ENCODE results near the gene DAB1. TPM values are rescaled to one million over a fixed set of nuclear protein-coding genes. Genes with fewer than 3 reads are reported as not detected.

The DAB1 gene
- total and polyA plus RNA-seq, 12 donors: 0.04 to 2.1 (median 0.59) TPM; not detected in 2

DNA sequence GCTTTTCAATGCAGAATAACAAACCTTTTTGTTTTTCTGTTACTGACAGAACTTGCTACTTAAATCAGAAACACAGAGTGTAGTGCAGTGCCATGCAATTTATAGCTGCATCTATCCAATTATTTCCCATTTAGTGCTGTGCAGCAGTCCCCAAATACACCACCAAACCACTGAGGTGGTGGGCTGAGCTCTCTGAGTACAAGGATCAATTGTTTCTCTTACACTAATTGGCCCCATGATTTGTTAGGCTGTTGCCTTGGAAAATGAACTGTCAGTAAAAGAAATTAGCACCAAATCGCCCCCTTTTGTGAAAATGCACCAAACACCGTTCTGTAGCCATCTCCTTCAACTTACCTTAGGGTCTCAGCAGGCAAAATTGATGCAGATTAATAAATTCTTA, 339.2 kb downstream of the DAB1 start:
- no peaks in the 10 kb centered on the region for H3K4me1 ChIP-seq (replicated peaks in 1 of 2)
- H3K9me3 ChIP-seq (replicated peaks in 1 of 3): no peaks in the 10 kb centered on the region
- TF ChIP-seq, protein P1, sequence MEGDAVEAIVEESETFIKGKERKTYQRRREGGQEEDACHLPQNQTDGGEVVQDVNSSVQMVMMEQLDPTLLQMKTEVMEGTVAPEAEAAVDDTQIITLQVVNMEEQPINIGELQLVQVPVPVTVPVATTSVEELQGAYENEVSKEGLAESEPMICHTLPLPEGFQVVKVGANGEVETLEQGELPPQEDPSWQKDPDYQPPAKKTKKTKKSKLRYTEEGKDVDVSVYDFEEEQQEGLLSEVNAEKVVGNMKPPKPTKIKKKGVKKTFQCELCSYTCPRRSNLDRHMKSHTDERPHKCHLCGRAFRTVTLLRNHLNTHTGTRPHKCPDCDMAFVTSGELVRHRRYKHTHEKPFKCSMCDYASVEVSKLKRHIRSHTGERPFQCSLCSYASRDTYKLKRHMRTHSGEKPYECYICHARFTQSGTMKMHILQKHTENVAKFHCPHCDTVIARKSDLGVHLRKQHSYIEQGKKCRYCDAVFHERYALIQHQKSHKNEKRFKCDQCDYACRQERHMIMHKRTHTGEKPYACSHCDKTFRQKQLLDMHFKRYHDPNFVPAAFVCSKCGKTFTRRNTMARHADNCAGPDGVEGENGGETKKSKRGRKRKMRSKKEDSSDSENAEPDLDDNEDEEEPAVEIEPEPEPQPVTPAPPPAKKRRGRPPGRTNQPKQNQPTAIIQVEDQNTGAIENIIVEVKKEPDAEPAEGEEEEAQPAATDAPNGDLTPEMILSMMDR (IDR thresholded peaks at IDR 0.05): no peak
- no peak for TF ChIP-seq POLR2A (IDR thresholded peaks at IDR 0.05)
- no peaks in the 10 kb centered on the region for H3K27me3 ChIP-seq
- intact Hi-C loops (cut with DNase I): no loop called here
- 64 to 78% (median 72%) methylated on average over 2 of the region's 2 CpGs for WGBS, 4 donors
- no peak for DNase-seq
- no peak overlapping the region for H3K27ac ChIP-seq
- H3K4me3 ChIP-seq: no peak overlapping the region
- H3K36me3 ChIP-seq (replicated peaks in 1 of 2): no peaks in the 10 kb centered on the region

DNA sequence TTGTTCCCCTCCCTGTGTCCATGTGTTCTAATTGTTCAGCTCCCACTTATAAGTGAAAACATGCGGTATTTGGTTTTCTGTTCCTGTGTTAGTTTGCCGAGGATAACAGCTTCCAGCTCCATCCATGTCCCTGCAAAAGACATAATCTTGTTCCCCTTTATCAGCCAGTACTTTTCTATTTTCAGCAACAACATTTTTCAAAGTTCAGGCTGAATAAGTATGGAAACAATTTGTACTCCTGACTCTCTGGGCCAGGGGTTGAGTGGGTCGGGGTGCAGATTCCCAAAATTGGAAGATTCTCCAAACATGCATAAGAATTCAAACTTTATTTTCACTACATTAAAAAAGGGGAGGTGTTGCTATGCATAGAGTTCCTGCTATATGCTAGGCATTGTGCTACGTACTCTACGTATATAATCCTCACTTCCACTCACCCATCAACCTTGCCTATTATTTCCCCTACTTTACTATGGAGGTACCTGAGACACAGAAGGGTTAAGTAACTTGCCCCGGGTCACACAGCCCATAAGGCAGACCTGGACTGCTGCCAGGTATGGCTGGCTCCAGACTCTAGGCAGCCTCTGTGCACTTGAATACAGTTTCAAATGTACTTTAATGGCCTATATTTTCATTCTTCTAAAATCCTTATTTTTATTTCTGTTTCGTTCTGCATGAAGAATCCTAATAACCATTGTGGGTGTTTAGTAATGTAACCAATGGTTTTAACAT, 341.0 kb downstream of the DAB1 start:
- no peak for DNase-seq
- Histone ChIP-seq H3K9me3 (replicated peaks in 1 of 3) (no peaks in the 10 kb centered on the region), H3K36me3 (replicated peaks in 1 of 2) (no peaks in the 10 kb centered on the region), H3K4me3 (no peak overlapping the region), H3K27me3 (no peaks in the 10 kb centered on the region), H3K27ac (no peak overlapping the region), H3K4me1 (replicated peaks in 1 of 2) (no peaks in the 10 kb centered on the region)
- TF ChIP-seq POLR2A (IDR thresholded peaks at IDR 0.05): no peak
- TF ChIP-seq, protein P1 (IDR thresholded peaks at IDR 0.05): no peak
- intact Hi-C loops (cut with DNase I): no loop called here
- WGBS, 4 donors: 58 to 78% (median 67%) methylated on average over 7 of the region's 7 CpGs

DNA sequence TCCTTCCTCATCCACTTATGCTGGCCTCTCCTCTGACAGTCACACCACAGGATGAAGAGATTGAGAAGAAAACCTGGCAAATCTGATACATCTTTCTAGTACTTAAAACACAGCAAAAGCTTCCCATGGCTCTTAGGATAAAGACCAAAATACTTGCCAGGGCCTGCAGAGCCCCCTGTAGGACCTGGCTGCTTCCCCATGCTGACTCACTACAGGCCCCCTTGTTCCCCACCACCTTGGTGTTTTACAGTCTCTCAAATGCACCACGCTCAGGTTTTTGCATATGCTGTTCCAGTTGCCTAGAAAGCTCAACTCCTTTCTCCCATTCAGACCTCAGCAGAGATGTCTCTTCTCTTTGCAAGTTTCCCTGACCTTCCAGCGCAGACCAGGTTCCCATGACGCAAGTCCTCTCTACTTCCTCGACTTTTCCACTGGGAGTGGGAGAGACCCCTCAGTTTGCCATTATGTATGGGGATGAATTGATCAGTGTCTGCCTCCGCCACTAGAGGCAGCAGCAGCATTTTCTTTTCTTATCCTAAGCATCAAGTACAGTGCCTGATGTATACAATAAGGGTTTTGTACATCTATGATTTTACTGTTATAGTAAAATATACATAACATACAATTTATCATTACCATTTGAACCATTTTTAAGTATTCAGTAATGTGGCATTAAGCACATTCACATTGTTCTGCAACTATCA, 344.3 kb downstream of the DAB1 start:
- 84 to 89% (median 88%) methylated on average over 5 of the region's 5 CpGs for WGBS, 4 donors
- Histone ChIP-seq H3K27ac (no peak overlapping the region), H3K9me3 (replicated peaks in 1 of 3) (no peaks in the 10 kb centered on the region), H3K4me3 (no peak overlapping the region), H3K27me3 (no peaks in the 10 kb centered on the region), H3K4me1 (replicated peaks in 1 of 2) (no peaks in the 10 kb centered on the region), H3K36me3 (replicated peaks in 1 of 2) (no peaks in the 10 kb centered on the region)
- no peak for DNase-seq
- intact Hi-C loops (cut with DNase I): no loop called here
- no peak for TF ChIP-seq POLR2A (IDR thresholded peaks at IDR 0.05)
- TF ChIP-seq, protein P1 (IDR thresholded peaks at IDR 0.05): peak in 1 of 6 experiments; percentile 4

DNA sequence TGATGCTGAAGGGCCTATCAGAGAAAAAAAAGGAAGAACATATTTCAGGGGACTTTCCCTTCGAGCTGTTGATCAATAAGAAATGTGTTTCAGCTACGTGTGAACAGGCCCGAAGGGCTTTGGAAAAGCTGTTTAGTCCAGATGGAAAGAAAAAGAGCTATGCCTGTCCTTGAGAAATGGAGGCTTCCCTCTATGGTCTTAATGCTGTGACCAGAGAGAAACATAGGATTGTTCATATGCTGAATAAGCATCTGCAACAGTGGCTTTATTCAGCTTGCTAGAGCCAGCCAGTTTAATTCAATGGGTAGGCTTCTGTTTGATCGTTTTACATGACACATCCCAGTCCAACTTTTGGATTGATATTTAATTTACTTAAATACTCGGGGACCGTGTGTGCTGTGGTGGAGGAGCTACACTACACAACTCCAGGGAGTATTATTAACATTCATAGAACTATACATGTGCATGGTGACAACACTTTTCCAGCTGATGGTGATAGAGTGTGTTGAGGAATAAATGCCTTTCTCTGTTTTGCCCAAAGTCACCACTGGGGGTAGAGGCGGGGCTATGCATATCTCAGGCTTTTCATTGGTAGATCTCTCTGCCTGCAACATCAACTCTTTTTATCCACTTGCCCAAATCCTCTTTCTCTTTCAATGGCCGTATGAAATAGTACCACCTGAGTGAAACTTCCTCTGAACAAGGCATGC, 351.3 kb downstream of the DAB1 start:
- H3K9me3 ChIP-seq (replicated peaks in 1 of 3): no peaks in the 10 kb centered on the region
- H3K4me1 ChIP-seq (replicated peaks in 1 of 2): no peaks in the 10 kb centered on the region
- 77 to 88% (median 83%) methylated on average over 8 of the region's 8 CpGs for WGBS, 4 donors
- H3K36me3 ChIP-seq (replicated peaks in 1 of 2): no peaks in the 10 kb centered on the region
- TF ChIP-seq POLR2A (IDR thresholded peaks at IDR 0.05): no peak
- no peaks in the 10 kb centered on the region for H3K27me3 ChIP-seq
- intact Hi-C loops (cut with DNase I): no loop called here
- no peak for DNase-seq
- H3K27ac ChIP-seq: no peak overlapping the region
- no peak overlapping the region for H3K4me3 ChIP-seq
